SIG-M5 treated with dmso at 0.1 percent for 504 hours (cell line): ENCODE data around the gene RPS21.

Source experiments
- DNase-seq: peaks from one replicate; lab custom pipeline; 2025; ENCODE audit not compliant: unreplicated experiment; lab: John Stamatoyannopoulos, UW

RPS21 gene

GRCh38 chr20:62409086-62409853, 22.4 kb downstream of the RPS21 start:
- DNase-seq = no peak

- DNase-seq = peak; percentile 26
These were observed 23.2 kb downstream of the RPS21 start for GRCh38 chr20:62409931-62410745.

DNA sequence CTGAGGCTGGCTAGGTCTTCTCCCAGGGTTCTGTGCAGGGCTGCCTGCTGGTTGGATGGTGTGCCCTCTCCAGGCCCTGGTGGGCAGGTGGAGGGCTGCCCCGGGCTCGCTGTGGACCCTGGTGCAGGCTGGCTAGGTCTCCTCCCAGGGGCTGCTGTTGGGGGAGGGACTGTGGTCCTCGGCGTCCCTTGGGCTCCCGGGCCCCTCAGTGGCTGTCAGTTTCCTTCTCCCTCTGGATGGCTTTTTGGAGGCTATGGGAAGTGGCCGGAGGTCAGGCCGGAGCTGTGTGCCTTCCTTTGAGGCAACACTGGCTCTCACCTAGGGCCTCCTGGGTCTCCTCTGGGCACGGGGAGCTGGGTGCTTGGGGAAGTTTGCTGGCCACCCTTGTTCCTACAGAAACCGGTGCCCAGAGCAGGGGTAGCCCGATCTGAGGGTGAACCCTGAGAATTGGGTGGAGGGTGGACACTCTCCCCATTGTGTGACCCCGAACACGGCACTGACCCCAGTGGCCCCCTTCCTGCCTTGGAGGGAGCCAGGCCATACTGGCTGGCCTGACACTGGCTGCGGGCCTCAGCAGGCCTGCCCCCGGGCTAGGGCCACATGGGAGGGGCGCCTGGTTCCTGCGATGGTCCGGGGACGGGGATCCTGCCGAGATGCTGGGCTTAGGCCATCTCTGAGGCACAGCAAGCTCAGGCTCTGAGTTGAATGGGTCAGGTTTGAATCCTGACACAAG, 24.0 kb downstream of the RPS21 start:
- DNase-seq = no peak

DNA sequence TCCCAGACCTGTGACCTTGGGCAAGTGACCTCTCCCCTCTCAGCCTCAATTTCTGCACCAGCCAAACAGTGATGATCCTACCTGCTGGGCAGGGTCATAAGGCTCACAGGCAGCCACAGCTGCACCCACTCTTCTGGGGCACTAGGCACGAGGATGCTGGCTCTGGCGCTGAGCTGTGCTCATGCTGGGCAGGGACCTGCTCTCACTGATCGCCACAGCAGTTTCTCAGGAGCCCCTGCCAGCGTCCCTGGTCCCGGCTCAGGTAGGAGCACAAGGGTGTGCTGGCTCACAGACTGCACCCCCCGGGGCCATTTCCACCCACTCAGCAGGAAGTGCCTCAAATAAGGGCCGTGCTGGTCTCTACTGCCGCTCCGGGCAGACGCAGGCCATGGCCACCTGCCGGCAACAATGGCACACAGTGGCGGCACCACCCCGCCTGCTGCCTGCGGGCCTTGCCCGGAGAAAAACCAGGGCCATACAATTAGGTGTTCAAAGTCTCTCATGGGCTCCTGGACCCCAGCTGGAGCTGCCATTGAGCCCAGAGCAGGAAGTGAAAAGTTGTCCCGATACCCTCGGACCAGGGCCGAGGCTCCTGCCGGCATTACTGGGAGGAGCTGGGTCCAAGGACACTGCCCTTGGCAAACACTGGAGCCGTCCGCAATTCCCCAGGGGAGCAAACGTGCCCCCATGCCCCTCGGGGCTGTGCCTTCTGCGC, 24.7 kb downstream of the RPS21 start:
- no peak for DNase-seq

DNA sequence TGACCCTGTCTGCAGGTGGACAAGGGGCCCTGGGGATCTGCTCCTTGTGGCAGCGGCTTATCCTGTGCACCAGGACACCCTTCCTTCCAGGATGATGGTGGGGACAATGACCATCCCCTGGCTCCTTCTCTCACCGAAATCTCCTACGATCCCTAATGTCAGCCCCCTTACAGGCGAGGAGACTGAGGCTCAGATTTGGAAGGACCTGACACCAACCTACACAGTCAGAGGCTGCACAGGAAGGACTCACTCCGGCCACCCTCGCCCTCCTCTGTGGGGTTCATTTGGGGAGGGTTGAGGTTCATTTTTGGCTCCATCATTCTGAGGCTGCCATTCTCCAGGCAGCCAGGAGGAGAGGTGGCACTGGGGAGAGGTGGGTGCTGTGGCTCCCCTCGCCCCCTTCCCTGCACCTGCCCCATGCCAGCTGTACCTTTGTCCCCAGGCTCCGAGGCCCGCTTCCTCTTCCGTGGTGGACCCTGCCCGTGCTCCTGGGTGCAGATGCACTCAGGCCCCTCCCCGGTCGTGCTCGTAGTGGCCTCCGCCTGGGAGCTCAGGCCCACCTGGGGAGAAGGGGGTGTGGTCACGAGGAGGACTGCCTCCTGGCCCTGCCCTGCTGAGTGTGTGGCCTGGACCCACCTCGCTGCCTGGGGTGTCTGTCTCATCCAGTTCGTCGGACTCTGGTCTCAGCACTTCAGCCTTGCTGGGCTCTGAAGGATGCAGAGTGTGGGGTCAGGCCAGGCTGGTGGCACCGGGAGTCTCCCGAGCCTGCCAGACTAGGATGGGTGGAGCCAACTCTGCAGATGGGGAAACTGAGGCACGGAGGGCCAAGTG, 25.5 kb downstream of the RPS21 start:
- no peak for DNase-seq

DNA sequence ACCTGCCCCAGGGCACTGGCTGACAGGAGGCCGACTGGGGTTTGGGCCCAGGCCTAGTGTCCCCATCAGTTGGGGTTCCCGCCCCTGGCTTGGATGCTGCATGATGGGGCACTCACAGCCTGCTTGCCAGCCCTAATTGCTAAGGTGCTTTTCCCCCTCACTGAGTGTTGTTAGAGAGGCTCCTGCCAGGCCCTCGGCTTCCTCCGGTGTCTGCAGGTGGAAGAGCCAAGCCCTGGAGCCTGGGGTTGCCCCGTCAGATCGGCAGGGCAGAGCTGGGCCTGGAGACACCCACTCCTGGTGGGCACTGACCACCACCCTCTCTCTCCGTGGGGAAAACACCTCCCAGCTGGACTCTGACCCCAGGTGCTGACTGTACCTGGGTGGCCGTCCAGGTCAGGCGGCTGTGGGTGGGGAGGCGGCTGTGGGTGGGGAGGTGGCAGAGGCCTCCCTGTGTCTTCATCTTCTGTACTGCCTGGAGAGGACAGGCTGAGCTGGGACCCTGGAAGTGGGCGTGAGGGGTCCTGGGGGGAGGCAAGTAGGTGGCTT, 26.2 kb downstream of the RPS21 start:
- no peak for DNase-seq

GRCh38 chr20:62413896-62414481, 27.1 kb downstream of the RPS21 start:
- DNase-seq = no peak

DNA sequence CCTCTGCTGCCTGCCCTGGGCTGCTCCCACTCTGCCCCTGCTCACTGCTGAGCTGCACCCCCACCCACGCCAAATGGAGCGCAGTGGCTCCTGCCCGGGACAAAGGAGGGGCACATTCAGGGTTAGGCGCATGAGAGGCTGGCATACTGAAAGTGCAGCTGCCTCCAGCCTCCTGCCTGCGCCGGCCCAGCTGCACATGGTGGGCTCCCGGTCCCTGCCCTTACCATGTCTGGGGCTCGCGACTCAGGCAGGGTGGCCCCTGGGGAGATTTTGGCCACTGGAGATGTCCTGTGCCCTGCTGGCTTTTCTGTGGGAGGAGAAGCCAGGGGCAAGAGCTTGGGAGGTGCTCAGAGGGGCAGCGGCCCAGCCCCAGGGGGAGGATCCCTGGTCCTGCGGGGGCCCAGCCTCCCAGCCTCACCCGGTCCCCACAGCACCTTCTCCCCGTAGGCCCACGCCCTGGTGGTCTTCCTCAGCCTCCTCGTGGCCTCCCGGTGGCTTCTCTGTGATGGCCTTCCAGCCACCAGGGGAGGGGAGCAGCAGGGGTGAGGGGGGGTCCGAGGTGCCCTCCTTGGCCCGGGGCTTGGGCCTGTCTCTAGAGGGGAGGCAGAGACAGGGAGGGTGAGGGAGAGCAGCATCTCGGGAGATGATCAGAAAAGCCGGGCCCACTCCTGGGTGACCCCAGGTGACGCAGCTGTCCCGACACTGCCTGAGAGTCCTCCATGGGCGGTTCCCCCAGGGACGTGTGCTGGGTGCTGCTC, 28.6 kb downstream of the RPS21 start:
- no peak for DNase-seq

DNA sequence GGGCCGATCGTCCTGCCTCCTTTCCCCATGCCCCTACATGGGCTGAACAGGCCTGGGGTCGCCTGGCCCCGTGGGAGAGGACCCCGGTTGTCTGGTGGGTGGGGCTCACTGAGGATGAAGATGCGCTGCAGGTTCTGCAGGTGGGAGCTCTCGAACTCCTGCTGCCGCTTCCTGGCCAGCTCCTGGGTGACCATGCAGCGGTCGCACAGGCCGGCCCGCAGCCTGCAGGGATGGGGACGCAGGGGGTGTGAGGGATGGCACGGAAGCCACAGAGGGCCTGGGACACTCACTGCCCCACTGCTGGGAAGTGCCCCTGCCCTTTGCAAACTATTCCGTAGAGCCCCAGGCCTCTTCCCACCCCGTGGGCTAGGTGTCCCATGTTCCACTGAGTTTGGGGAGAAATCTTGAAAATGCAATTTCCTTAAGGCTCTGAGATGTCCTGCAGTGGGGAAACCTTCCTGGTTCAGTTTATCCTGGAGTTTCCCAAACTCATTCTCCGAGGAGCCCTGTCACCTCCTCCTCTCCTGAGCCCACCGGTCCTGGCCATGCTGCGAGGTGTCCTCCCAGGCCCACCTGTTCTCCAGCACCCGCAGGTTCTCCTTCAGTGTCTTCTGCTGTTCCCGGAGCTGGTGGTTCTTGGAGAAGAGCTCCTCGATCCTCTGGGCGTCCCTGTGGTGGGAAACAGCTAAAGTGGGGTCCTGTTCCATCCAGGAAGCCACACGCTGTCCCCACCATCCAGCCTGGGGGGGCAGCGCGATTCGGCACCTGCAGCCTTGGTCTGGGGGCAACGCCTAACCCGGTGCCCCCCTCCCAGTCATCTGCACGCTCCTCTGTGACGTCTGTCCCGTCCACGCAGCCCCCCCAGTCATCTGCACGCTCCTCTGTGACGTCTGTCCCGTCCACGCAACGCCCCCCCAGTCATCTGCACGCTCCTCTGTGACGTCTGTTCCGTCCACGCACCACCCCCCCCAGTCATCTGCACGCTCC, 30.0 kb downstream of the RPS21 start:
- no peak for DNase-seq

DNA sequence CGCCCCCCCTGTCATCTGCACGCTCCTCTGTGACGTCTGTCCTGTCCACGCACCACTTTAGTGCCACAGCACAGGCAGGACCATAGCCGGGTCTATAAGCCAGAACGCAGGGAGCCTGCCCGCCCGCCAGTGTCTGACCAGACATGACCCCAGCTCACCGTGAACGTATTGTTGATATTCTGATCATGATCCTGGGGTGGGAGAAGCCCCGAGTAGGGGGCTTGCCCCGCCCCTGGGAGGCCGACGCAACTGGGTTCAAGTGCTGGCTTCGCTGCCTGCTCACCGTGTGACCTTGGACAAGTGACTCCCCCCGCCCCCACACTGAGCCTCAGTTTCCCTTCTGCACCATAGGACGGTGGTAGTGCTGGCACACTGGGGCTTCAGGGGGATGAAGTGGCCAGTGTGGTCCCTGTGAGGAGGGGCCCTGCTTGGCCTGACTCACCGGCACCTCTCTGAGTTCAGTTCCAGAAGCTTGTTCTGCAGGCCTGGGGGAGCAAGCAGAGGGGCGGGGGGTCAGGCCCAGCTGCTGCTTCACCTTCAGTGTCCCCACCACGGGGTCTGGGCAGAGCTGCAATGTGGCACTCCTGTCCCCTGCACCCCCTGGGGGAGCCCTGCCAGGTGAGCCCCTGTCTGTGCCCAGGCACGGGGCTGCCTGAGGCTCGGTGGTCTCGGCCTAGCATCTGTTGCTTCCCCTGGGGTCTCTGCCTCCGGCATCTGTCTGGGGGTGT, 31.2 kb downstream of the RPS21 start:
- no peak for DNase-seq

DNA sequence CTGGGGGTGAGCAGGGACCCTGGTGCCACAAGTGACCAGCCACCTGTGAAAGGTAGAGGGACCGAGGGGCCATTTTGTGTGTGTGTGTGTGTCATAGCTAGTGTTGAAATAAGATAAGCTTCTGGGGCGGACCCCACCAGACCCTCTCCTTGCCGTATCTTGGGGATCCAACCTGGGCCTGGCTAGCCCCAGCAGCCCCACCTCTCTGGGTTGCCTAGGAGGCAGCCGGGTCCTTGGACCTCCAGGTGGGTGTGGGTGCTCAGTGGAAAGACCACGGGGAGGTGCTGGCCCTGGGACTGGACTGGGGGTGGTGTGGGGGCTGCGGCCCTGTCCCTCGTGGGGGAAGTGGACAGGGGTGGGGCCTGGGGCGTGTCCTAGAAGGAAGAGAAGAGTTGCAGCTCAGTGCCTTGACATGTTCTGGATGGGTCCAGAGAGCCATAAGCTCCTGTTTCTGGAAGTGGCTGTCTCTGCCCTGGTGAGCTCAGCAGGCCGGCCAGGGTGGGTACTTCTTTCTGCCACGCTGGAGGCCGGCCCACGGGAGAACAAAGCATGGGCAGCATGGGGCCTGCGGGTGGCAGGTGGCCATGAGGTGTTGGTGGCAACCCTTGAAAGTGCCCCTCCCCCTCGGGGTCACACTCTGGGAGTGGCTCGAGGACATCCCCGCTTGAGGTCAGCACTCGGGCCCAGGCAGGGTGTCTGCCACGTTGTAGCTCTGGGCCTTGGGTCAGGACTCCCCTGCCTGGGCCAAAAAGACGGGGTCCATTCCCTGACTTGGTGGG, 32.0 kb downstream of the RPS21 start:
- DNase-seq = no peak

DNA sequence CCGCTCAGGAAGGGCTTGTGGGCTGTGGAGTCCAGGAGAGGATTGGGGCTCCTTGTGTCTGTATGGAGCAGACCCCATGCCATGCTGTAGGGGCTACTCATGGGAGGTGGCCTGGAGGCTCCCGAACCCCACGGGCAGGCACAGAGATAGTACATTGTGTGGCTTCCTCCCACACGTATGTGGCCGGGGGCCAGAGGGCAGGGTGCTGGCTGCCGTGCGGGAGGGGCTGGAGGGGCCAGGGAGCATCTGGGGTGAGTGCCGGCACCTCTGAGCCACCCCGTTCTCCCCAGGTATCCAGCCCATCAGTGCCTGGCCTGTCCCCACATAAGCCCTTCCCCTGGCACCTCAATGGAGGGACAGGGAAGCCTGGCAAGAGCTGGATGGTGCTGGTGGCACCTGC, 32.9 kb downstream of the RPS21 start:
- DNase-seq = no peak

DNA sequence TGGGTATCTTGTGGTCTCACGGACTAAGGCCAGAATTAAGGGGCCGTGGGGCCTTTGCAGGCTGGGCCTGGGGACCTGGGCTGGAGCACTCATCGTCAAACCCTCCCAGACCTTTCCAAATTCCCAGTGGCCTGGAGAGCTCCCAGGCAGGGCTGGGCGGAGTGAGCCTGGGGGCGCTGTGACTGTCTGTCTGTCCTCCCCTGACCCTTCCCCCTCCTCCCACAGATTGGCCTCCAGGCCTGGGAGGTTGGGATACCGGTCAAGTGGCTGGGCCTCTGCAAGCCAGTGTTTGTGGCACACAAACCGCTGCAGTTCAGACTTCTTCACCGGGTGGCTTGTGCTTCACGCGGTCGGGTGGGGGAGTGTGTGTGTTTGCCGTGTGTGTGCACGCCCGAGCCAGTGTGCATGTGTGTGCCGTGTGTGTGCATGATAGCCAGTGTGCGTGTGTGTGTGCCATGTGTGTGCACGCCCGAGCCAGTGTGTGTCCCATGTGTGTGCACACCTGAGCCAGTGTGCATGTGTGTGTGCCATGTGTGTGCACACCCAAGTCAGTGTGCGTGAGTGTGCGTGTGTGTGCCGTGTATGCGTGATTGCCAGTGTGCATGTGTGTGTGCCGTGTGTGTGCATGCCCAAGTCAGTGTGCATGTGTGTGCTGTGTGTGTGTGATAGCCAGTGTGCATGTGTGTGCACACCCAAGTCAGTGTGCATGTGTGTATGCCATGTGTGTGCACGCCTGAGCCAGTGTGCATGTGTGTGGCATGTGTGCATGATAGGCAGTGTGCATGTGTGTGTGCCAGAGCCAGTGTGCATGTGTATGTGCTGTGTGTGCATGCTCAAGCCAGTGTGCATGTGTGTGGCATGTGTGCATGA, 34.2 kb downstream of the RPS21 start:
- DNase-seq = no peak

GRCh38 chr20:62421716-62421990, 34.8 kb downstream of the RPS21 start:
- DNase-seq = no peak

GRCh38 chr20:62422636-62423325, 35.9 kb downstream of the RPS21 start:
- no peak for DNase-seq
